ENCODE data around the gene GON7. TPM values are rescaled to one million over a fixed set of nuclear protein-coding genes. Genes with fewer than 3 reads are reported as not detected.

GON7 gene
- polyA plus RNA-seq, 3 donors = 4.8 to 24.0 (median 22.7) TPM

DNA sequence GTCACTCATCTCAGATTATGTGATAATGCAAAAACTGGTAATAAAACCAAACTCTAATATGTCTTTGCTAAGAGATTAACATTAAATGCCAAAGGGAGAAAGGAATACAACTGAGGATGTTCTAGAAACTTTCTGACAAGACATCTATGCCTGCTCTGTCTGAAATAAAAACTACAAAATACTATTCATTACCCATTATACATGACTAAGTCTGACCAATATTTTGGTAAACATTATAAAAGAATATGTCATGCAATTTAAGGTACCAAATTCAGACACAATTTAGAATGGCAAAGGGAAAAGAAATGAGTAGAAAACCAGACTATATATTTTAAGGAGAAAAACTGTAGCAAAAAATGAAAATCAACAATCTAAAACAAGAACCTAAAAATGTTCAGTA lies 39.7 kb upstream of the GON7 start:
- intact Hi-C loops (cut with micrococcal nuclease) = no loop called here
- no peak overlapping the region for H3K27ac Mint-ChIP-seq

GRCh38 chr14:93245764-93246420 lies 39.0 kb upstream of the GON7 start:
- DNase-seq = no peak
- intact Hi-C loops (cut with micrococcal nuclease) = no loop called here
- Histone ChIP-seq H3K4me2 (replicated peaks; ENCODE audit: extremely low read depth, low read length, poor library complexity, severe bottlenecking) (no peak overlapping the region), H3K9ac (ENCODE audit: insufficient read depth, low read length, poor library complexity, severe bottlenecking) (no peak overlapping the region), H3K36me3 (replicated peaks in 1 of 2; ENCODE audit: control insufficient read depth in 1 of 2, insufficient read depth in 2 of 2, low read length in 2 of 2) (peaks cover 74 to 97% of the 10 kb centered on the region in 2 donors), H3K27ac (ENCODE audit: low read depth in 1 of 2, low read length in 2 of 2) (no peak overlapping the region), H3K9me3 (replicated peaks in 1 of 2; ENCODE audit: control insufficient read depth in 1 of 2, insufficient read depth in 1 of 2, low read length in 2 of 2) (no peaks in the 10 kb centered on the region), H3K79me2 (ENCODE audit: insufficient read depth, low read length) (no peaks in the 10 kb centered on the region), H3K27me3 (ENCODE audit: control insufficient read depth in 2 of 2, insufficient read depth in 2 of 2, low read length in 2 of 2) (no peaks in the 10 kb centered on the region), H3K4me1 (ENCODE audit: control insufficient read depth in 1 of 2, insufficient read depth in 2 of 2, low read length in 2 of 2) (no peaks in the 10 kb centered on the region), H4K20me1 (ENCODE audit: insufficient read depth, low read length) (no peaks in the 10 kb centered on the region), H2AFZ (ENCODE audit: insufficient read depth, low read depth, low read length, poor library complexity, severe bottlenecking) (no peak overlapping the region), H3K4me3 (replicated peaks in 1 of 3; ENCODE audit: low read depth in 2 of 3, low read length in 3 of 3) (no peak overlapping the region)
- Mint-ChIP-seq H3K9me3 (no peaks in the 10 kb centered on the region), H3K4me1 (no peaks in the 10 kb centered on the region), H3K27me3 (ENCODE audit: low read depth in 3 of 3) (no peaks in the 10 kb centered on the region), H3K4me3 (no peak overlapping the region), H3K36me3 (peaks cover 83 to 97% of the 10 kb centered on the region in 2 donors), H3K27ac (no peak overlapping the region)
- WGBS (ENCODE audit: insufficient coverage) = 96% methylated on average over 9 of the region's 10 CpGs
- TF ChIP-seq, protein P1, sequence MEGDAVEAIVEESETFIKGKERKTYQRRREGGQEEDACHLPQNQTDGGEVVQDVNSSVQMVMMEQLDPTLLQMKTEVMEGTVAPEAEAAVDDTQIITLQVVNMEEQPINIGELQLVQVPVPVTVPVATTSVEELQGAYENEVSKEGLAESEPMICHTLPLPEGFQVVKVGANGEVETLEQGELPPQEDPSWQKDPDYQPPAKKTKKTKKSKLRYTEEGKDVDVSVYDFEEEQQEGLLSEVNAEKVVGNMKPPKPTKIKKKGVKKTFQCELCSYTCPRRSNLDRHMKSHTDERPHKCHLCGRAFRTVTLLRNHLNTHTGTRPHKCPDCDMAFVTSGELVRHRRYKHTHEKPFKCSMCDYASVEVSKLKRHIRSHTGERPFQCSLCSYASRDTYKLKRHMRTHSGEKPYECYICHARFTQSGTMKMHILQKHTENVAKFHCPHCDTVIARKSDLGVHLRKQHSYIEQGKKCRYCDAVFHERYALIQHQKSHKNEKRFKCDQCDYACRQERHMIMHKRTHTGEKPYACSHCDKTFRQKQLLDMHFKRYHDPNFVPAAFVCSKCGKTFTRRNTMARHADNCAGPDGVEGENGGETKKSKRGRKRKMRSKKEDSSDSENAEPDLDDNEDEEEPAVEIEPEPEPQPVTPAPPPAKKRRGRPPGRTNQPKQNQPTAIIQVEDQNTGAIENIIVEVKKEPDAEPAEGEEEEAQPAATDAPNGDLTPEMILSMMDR (IDR thresholded peaks at IDR 0.05) = no peak

More for the DNA sequence above, 39.7 kb upstream of the GON7 start:
- H3K4me1 ChIP-seq (ENCODE audit: control insufficient read depth in 1 of 2, insufficient read depth in 2 of 2, low read length in 2 of 2) = no peaks in the 10 kb centered on the region
- Mint-ChIP-seq H3K9me3 (no peaks in the 10 kb centered on the region), H3K4me3 (no peak overlapping the region), H3K4me1 (no peaks in the 10 kb centered on the region), H3K27me3 (ENCODE audit: low read depth in 3 of 3) (no peaks in the 10 kb centered on the region), H3K36me3 (peaks cover 80 to 97% of the 10 kb centered on the region in 2 donors)
- no peak overlapping the region for H3K4me2 ChIP-seq (replicated peaks; ENCODE audit: extremely low read depth, low read length, poor library complexity, severe bottlenecking)
- H2AFZ ChIP-seq (ENCODE audit: insufficient read depth, low read depth, low read length, poor library complexity, severe bottlenecking) = no peak overlapping the region
- no peak overlapping the region for H3K4me3 ChIP-seq (replicated peaks in 1 of 3; ENCODE audit: low read depth in 2 of 3, low read length in 3 of 3)
- no peak overlapping the region for H3K9ac ChIP-seq (ENCODE audit: insufficient read depth, low read length, poor library complexity, severe bottlenecking)
- no peak for DNase-seq
- H3K9me3 ChIP-seq (replicated peaks in 1 of 2; ENCODE audit: control insufficient read depth in 1 of 2, insufficient read depth in 1 of 2, low read length in 2 of 2) = no peaks in the 10 kb centered on the region
- no peaks in the 10 kb centered on the region for H3K27me3 ChIP-seq (ENCODE audit: control insufficient read depth in 2 of 2, insufficient read depth in 2 of 2, low read length in 2 of 2)
- TF ChIP-seq, protein P1 (IDR thresholded peaks at IDR 0.05) = no peak
- H4K20me1 ChIP-seq (ENCODE audit: insufficient read depth, low read length) = no peaks in the 10 kb centered on the region
- H3K27ac ChIP-seq (ENCODE audit: low read depth in 1 of 2, low read length in 2 of 2) = no peak overlapping the region
- peaks cover 80 to 97% of the 10 kb centered on the region in 2 donors for H3K36me3 ChIP-seq (replicated peaks in 1 of 2; ENCODE audit: control insufficient read depth in 1 of 2, insufficient read depth in 2 of 2, low read length in 2 of 2)
- H3K79me2 ChIP-seq (ENCODE audit: insufficient read depth, low read length) = no peaks in the 10 kb centered on the region
